Kidney epithelial cell (primary cell): ENCODE data around the gene ATG12. TPM values are rescaled to one million over a fixed set of nuclear protein-coding genes. Genes with fewer than 3 reads are reported as not detected.

Experiments
- DNase-seq: peaks from one replicate; pipeline ENCODE4 v3.0.0-alpha.2; 2010; ENCODE audit warnings: low read depth
- H3K27me3 ChIP-seq: 2 replicates; pipeline ENCODE4 v1.6.0; 2011; ENCODE audit warnings: low read length; ENCODE audit not compliant: control insufficient read depth, insufficient read depth
- H3K36me3 ChIP-seq: 2 replicates; pipeline ENCODE4 v1.5.1; 2011; ENCODE audit warnings: low read length; ENCODE audit not compliant: control insufficient read depth, insufficient read depth
- H3K4me3 ChIP-seq: 2 replicates; pipeline ENCODE4 v1.5.1; 2011; ENCODE audit warnings: low read depth, mild to moderate bottlenecking, control low read depth, low read length
- total RNA-seq: library from RNA; depleted of rRNA; stranded (reverse); fragments of >200 nt; gene quantifications from 2 replicates; pipeline ENCODE4 v1.2.3, GENCODE V29; 2015
- TF ChIP-seq, protein P1 (sequence below): IDR thresholded peaks from 2 replicates; pipeline ENCODE4 v1.5.1; 2011; ENCODE audit warnings: mild to moderate bottlenecking, moderate library complexity, low read length, control low read depth, inconsistent platforms; ENCODE audit not compliant: insufficient read depth, poor library complexity, severe bottlenecking

Gene ATG12
- total RNA-seq, 1 donor from 2014 or later: 35.1 TPM

GRCh38 chr5:115857057-115857479 is 15.7 kb upstream of the ATG12 start:
- no peak for DNase-seq
- Histone ChIP-seq H3K27me3 (no peaks in the 10 kb centered on the region), H3K36me3 (no peaks in the 10 kb centered on the region), H3K4me3 (no peak overlapping the region)
- TF ChIP-seq, protein P1, sequence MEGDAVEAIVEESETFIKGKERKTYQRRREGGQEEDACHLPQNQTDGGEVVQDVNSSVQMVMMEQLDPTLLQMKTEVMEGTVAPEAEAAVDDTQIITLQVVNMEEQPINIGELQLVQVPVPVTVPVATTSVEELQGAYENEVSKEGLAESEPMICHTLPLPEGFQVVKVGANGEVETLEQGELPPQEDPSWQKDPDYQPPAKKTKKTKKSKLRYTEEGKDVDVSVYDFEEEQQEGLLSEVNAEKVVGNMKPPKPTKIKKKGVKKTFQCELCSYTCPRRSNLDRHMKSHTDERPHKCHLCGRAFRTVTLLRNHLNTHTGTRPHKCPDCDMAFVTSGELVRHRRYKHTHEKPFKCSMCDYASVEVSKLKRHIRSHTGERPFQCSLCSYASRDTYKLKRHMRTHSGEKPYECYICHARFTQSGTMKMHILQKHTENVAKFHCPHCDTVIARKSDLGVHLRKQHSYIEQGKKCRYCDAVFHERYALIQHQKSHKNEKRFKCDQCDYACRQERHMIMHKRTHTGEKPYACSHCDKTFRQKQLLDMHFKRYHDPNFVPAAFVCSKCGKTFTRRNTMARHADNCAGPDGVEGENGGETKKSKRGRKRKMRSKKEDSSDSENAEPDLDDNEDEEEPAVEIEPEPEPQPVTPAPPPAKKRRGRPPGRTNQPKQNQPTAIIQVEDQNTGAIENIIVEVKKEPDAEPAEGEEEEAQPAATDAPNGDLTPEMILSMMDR: no peak

DNA sequence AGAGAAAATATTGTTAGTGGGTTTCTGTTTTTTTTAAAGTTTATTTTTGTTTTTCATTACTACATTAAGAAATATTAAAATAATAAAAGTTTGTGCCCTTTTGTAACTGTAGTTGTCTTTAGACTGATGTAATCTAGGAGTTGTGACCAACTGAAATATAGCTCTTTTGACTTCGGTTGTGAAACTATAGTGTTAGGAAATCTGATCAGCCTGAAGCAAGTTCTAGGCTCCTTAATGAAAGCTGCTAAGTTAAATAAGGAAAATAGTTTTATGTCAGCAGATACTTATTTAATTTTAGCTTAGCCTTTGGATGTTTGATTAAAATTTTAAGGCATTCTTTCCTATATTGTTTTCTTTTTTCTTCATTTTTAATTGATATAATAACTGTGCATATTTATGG is 14.6 kb upstream of the ATG12 start:
- TF ChIP-seq, protein P1: no peak
- Histone ChIP-seq H3K4me3 (no peak overlapping the region), H3K36me3 (no peaks in the 10 kb centered on the region), H3K27me3 (no peaks in the 10 kb centered on the region)
- no peak for DNase-seq

DNA sequence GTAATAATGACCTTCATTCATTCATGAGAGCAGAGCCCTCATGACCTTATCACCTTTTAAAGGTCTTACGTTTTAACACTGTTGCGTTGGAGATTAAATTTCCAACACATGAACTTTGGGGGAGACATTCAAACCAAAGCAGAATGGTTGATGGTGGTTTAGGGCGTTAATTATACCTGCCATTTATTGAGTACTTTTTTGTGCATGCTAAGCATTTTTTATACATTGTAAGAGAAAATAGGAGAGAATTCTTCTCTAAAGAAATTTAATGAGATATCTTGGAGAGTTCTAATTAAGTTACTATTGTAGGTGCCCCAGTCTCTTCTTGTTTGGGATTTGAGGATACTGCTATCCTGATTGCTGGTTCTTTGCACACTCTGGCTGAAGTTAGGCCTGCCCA is 12.8 kb upstream of the ATG12 start:
- TF ChIP-seq, protein P1: no peak
- no peak overlapping the region for H3K4me3 ChIP-seq

GRCh38 chr5:115850744-115851416 is 9.5 kb upstream of the ATG12 start:
- Histone ChIP-seq H3K27me3 (no peaks in the 10 kb centered on the region), H3K4me3 (no peak overlapping the region), H3K36me3 (no peaks in the 10 kb centered on the region)
- no peak for DNase-seq
- TF ChIP-seq, protein P1: no peak

More for the DNA sequence above, 12.8 kb upstream of the ATG12 start:
- Histone ChIP-seq H3K27me3 (no peaks in the 10 kb centered on the region), H3K36me3 (no peaks in the 10 kb centered on the region)
- DNase-seq: no peak

DNA sequence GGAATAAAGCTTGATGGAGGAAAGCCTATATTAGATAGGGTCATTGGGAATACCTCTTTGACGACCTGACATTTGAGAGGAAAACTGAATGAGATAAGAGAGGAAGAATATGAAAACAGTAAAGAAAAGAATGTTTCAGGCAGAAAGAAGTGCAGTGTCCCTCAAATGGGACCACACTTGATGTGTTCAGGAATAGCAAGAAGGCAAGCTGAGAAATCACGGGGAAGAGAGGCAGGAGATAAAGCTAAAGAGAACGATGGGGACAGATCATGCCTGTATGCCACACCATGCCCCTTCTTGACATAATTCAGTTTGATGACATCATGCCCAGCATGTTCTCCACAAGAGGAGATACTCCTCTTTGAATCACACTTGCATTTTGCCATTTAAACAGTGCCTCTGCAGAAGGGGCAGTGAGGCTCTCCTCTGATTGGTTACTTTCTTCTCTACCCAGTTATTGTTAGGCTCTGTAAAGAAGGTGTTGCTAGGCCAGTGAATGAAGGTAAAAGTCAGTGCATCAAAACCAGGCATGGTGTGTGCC is 8.0 kb upstream of the ATG12 start:
- Histone ChIP-seq H3K36me3 (no peaks in the 10 kb centered on the region), H3K27me3 (no peaks in the 10 kb centered on the region), H3K4me3 (no peak overlapping the region)
- no peak for DNase-seq
- TF ChIP-seq, protein P1: no peak

DNA sequence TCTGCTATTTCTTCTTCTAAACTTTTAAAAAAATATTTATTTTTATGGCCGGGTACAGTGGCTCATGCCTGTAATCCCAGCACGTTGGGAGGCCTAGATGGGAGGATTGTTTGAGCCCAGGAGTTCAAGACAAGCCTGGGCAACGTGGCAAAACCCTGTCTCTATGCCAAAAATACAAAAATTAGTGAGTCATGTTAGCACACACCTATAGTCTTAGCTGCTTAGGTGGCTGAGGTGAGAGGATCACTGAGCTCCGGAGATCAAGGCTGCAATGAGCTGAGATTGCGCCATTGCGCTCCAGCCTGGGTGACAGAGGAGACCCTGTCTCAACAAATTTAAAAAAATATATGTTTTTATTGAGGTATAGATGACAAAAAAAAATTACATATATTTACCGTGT is 5.9 kb upstream of the ATG12 start:
- DNase-seq: no peak
- Histone ChIP-seq H3K27me3 (no peaks in the 10 kb centered on the region), H3K4me3 (no peak overlapping the region), H3K36me3 (no peaks in the 10 kb centered on the region)
- TF ChIP-seq, protein P1: no peak
